T-helper 9 cell (primary cell): Measurements from ENCODE around the gene CYP4F8.
"Not testable (repeated sequence)": the region's sequence is repeated elsewhere in the genome, so short reads cannot be mapped to it uniquely, and the experiment has no call there.

ENCODE experiments used
- DNase-seq: peaks from one replicate; pipeline ENCODE4 v3.0.0-alpha.2; 2020

CYP4F8 gene

DNA sequence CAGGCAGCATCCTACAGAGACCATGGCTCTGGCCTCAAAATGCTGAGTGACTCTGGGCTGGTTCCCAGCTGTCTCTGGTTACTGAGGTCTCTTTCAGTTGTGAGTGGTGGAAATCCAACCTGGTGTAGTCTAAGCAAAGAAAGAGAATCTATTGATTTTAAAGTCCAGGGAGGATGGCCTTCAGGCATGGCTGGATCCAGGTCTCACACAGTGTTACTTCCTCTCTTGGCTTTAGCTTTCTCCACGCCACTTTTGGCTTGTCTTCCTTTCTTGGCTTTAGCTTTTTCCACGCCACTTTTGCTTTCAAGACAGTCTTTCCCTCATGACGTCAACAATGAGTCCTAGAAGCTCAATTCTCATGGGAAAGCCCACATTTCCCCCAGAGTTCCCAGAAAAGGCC is 29.8 kb downstream of the CYP4F8 start:
- no peak for DNase-seq

DNA sequence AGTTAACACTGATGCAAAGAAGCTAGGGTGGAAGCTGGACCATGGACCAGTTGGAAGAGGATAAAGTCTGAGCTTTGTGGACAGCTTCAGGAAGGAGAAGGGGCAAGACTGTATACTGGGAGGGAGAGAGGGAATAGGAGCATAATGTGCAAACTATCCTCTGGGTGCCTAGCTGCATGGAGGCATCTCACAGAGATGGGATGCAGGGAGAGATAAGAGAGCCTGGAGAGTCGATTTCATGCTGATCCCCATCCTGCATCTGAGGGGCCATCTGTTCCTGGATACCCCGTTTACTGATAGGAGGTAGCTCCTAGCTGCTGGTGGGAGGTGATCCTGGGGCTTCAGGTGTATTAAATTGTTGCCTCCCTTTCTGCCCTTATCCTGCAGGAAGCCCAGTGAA is 34.5 kb downstream of the CYP4F8 start:
- no peak for DNase-seq

- not testable (repeated sequence) for DNase-seq
These were observed 35.1 kb downstream of the CYP4F8 start for GRCh38 chr19:15650123-15650522.

- DNase-seq: no peak
These were observed 36.8 kb downstream of the CYP4F8 start for GRCh38 chr19:15651791-15652190.

- no peak for DNase-seq
These were observed 37.7 kb downstream of the CYP4F8 start for GRCh38 chr19:15652559-15653278.

- DNase-seq: no peak
These were observed 41.4 kb downstream of the CYP4F8 start for GRCh38 chr19:15656467-15656866.

- DNase-seq: no peak
These were observed 48.2 kb downstream of the CYP4F8 start for GRCh38 chr19:15663247-15663646.

- DNase-seq: no peak
These were observed 51.2 kb downstream of the CYP4F8 start for GRCh38 chr19:15666186-15666585.

- DNase-seq: no peak
These were observed 51.9 kb downstream of the CYP4F8 start for GRCh38 chr19:15666883-15667282.

DNA sequence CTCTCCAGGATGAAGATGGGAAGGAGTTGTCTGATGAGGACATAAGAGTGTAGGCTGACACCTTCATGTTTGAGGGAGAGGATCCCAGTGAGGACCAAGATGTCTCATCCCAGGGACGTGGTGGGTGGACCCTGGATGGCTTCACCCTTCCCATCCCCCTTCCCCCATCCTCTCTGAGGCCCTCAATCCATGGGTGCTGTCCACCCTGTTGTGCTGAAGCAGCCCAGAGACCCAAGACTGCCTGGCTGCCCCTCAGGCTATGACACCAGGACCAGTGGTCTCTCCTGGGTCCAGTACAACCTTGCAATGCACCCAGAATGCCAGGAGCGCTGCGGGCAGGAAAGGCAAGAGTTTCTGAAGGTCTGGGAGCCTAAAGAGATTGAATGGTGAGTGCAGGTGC is 54.4 kb downstream of the CYP4F8 start:
- no peak for DNase-seq

- no peak for DNase-seq
These were observed 54.9 kb downstream of the CYP4F8 start for GRCh38 chr19:15669891-15670290.

GRCh38 chr19:15671237-15671821 is 56.3 kb downstream of the CYP4F8 start:
- no peak for DNase-seq

GRCh38 chr19:15671891-15672579 is 57.0 kb downstream of the CYP4F8 start:
- no peak for DNase-seq

GRCh38 chr19:15672580-15673175 is 57.7 kb downstream of the CYP4F8 start, which contains the start of gene CYP4F12:
Gene CYP4F12, plus strand, starts transcription at chr19:15673087. Its CDS starts 443 bp downstream, at chr19:15673530.
- DNase-seq: no peak

DNA sequence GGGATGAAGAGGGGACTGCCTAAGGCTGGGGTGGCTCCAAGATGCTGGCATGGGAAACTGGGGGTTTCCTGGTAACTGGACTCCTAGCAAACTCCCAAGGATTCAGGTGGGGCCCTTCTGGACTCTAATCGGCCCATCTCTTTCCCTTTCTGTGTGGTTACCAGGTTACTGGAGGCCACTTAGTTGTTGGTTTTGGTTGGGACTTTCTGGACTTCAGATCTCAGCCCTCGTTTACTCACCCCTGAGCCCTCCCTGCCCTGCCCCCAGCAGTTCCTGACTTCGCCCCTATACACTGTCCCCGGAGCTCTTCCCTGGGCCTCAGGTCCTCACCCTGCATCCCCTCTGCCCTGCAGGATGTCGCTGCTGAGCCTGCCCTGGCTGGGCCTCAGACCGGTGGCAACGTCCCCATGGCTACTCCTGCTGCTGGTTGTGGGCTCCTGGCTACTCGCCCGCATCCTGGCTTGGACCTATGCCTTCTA is 58.2 kb downstream of the CYP4F8 start:
- DNase-seq: no peak

DNA sequence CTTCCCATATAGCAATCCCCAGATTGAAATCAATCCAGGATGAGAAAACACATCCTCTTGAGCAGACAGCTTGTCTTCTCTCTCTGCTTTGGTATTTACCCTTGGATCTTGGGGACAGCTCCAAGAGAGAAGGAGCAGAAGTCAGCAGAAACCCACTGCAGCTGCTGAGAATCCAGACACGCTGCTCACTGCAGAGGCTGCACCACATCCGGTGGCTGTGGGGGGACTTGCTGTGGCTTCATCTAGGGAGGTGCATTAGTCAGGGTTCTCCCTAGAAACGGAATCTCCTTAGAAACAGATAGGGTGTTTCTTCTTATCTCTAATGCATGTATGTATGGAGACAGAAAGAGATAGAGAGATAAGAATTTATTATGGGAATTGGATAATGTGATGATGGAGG is 60.5 kb downstream of the CYP4F8 start:
- no peak for DNase-seq

DNA sequence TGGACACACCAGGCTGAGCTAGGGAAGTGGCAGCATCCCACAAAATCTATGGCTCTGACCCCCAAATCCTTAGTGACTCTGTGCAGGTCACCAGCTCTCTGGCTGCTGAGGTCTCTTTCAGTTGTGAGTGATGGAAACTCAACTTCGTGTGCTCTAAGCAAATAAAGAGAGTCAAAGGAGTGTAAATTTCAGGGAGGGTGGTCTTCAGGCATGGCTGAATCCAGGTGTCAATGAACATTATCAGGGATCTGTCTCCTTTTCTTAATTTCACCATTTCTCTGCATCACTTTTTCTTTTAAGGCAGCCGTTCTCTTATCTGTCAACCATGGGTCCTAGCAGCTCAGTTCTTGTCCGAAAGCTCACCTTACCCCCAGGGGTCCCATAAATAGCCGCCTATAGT is 64.1 kb downstream of the CYP4F8 start:
- DNase-seq: no peak

GRCh38 chr19:15679865-15680264 is 64.8 kb downstream of the CYP4F8 start:
- DNase-seq: not testable (repeated sequence)
